OCI-LY7 (cell line): ENCODE measurements around the gene KCNJ9.

Experiments used
- CTCF ChIP-seq: fragments of 200-600 bp; sonication (generic); conservative IDR thresholded peaks from 2 replicates; pipeline ENCODE4 v1.5.1; 2014; ENCODE audit warnings: mild to moderate bottlenecking, antibody characterized with exemption, low read length, moderate library complexity, mixed read lengths
- EZH2phosphoT487 ChIP-seq: fragments of 200-600 bp; sonication (generic); IDR thresholded peaks from 2 replicates; pipeline ENCODE4 v1.6.1; 2018; ENCODE audit warnings: low read depth, borderline replicate concordance, mild to moderate bottlenecking, mixed run types, antibody characterized with exemption, low read length, moderate library complexity, mixed read lengths

- TF ChIP-seq CTCF (no peak), EZH2phosphoT487 (no peak)
Observed at GRCh38 chr1:160076295-160076694, 5.0 kb upstream of the KCNJ9 start.
